Measurements from ENCODE around the gene LIPA.
A peak's percentile ranks its signal among the peaks of the same experiment; 100 is the strongest.
"Not testable (repeated sequence)": the region's sequence is repeated elsewhere in the genome, so short reads cannot be mapped to it uniquely, and the experiment has no call there.

The LIPA gene

DNA sequence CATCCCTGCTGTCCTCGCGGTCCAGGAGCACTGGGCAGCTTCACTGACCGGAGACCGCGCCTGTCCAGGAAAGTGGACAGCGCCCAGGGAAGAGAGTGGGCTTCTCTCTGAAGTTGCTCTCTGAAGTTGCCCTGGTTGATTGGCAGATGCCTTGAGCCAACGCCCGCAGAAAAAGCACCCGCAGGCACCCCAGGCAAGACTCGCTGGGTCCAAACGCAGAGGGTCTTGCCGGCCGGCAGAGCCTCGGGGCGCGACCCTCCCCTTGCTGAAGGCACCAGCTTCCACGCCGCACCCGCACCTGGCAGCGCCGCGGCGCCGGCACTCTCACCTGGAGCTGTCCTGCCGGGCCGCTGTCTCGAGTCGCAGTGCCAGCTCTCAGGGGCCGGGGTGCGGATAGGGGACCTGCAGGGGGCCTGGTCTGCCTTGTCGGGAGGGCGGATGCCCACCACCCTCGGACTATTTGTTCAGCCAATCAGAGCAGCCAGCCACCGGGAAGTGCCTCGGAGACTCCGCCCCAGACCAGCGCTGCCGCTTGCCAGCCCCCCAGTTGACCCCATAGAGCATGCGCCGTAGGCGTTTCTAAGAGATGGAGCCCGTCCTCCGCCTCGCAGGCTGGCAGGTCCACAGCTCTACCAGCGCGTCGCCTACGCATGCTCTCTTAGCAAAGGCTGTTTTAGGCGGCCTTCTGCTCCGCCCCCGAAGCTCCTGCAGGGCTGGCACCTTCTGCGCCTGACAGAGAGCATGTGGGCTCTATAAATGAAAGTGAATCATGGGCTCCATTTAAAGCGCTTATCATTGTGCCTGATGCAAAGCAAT lies at the start of gene LIPA:
TSS of gene LIPA (minus strand) at position 367 of the 816 bp plus-strand sequence. CDS start 4,127 bp downstream, outside the sequence.
- no peaks in the 10 kb centered on the region for H3K36me3 ChIP-seq (ENCODE audit: control insufficient read depth, insufficient read depth, low read length)
- H3K27me3 ChIP-seq (ENCODE audit: control insufficient read depth, insufficient read depth, low read length) = peaks cover 6% of the 10 kb centered on the region; the same call in 1 of the 2 replicates
- 0 out of 2 replicates have a peak, but pooled peaks cover 3% of the 10 kb centered on the region for H3K4me1 ChIP-seq (ENCODE audit: control insufficient read depth, insufficient read depth, low read length)
- H3K27ac ChIP-seq (ENCODE audit: low read depth, low read length) = no peak within 1 kb of the TSS
- peak within 1 kb of the TSS; percentile 80 for H3K4me3 ChIP-seq (ENCODE audit: low read depth, low read length)
- peaks cover 24% of the 10 kb centered on the region for H3K9me3 ChIP-seq (ENCODE audit: control insufficient read depth, insufficient read depth, low read depth, low read length)
- peak within 1 kb of the TSS; percentile 51 for H3K9ac ChIP-seq (ENCODE audit: low read length)

DNA sequence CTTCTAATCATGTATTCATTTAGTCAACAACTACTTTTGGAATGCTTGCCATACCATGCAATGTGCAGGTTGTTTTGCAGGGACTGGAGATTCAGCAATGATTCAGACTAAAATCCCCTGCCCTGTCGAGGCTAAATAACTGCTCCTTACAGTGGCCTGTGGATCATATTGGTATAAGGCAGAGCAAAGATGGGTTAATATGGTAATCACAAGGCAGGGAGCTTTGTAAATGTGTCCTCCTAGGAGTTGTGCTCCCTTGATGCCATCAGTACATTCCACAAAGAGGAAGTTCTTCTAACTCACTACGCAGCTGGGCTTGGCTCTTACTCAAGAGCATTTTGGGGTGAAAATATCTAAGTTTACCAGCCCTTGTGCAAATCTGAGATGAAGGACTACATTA lies 49.7 kb upstream of the LIPA start:
- Histone ChIP-seq H3K36me3 (ENCODE audit: control insufficient read depth, insufficient read depth, low read length) (no peaks in the 10 kb centered on the region; the same call in 1 of the 2 replicates), H3K4me3 (ENCODE audit: low read depth, low read length) (no peak overlapping the region), H3K27me3 (ENCODE audit: control insufficient read depth, insufficient read depth, low read length) (no peaks in the 10 kb centered on the region), H3K9me3 (ENCODE audit: control insufficient read depth, insufficient read depth, low read depth, low read length) (no peaks in the 10 kb centered on the region), H3K27ac (ENCODE audit: low read depth, low read length) (no peak overlapping the region), H3K4me1 (ENCODE audit: control insufficient read depth, insufficient read depth, low read length) (peaks cover 12% of the 10 kb centered on the region), H3K9ac (ENCODE audit: low read length) (no peak overlapping the region)

DNA sequence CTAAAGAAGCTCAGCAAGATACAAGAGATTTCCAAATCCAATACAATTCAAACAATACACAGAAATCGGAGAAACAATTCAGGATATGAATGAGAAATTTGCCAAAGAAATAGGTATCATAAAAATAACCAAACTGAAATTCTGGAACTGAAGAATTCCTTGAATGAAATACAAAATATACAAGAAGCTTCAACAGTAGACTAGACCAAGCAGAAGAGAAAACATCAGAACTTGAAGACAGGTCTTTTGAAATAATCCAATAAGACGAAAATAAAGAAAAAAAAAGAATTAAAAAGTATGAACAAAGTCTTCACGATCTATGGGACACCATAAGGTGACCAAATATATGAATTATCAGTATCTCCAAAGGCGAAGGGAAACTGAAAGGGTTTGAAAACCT lies 47.5 kb upstream of the LIPA start:
- H3K4me1 ChIP-seq (ENCODE audit: control insufficient read depth, insufficient read depth, low read length) = peaks cover 12% of the 10 kb centered on the region
- H3K36me3 ChIP-seq (ENCODE audit: control insufficient read depth, insufficient read depth, low read length) = peaks cover under 1% of the 10 kb centered on the region; the same call in 1 of the 2 replicates
- H3K27ac ChIP-seq (ENCODE audit: low read depth, low read length) = no peak overlapping the region
- H3K4me3 ChIP-seq (ENCODE audit: low read depth, low read length) = no peak overlapping the region
- H3K27me3 ChIP-seq (ENCODE audit: control insufficient read depth, insufficient read depth, low read length) = no peaks in the 10 kb centered on the region
- H3K9me3 ChIP-seq (ENCODE audit: control insufficient read depth, insufficient read depth, low read depth, low read length) = no peaks in the 10 kb centered on the region
- H3K9ac ChIP-seq (ENCODE audit: low read length) = no peak overlapping the region

DNA sequence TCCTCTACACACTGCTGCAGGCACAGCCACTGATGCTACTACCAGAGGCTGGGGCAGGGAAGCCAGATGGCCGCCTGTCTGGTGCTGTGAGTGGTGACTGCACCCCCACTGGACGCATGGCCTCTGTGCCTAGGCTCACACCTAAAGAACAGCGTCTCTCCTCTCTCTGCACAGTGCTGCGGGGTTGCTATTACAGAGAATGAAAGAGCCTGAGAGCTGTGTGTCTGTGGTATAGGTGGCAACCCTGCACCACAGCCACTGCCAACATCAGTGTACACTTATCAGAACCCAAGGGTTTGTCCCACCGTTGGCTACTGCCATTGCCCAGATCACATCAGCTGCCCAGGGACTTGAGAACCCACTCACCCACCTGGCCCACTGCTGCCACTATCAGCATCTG lies 46.2 kb upstream of the LIPA start:
- no peaks in the 10 kb centered on the region for H3K27me3 ChIP-seq (ENCODE audit: control insufficient read depth, insufficient read depth, low read length)
- H3K4me1 ChIP-seq (ENCODE audit: control insufficient read depth, insufficient read depth, low read length) = peaks cover 12% of the 10 kb centered on the region
- H3K27ac ChIP-seq (ENCODE audit: low read depth, low read length) = no peak overlapping the region
- no peaks in the 10 kb centered on the region for H3K9me3 ChIP-seq (ENCODE audit: control insufficient read depth, insufficient read depth, low read depth, low read length)
- no peak overlapping the region for H3K9ac ChIP-seq (ENCODE audit: low read length)
- H3K4me3 ChIP-seq (ENCODE audit: low read depth, low read length) = no peak overlapping the region
- H3K36me3 ChIP-seq (ENCODE audit: control insufficient read depth, insufficient read depth, low read length) = peaks cover 9% of the 10 kb centered on the region; the same call in 1 of the 2 replicates

- H3K9ac ChIP-seq (ENCODE audit: low read length) = no peak overlapping the region
- peaks cover 13% of the 10 kb centered on the region; the same call in 1 of the 2 replicates for H3K36me3 ChIP-seq (ENCODE audit: control insufficient read depth, insufficient read depth, low read length)
- no peaks in the 10 kb centered on the region for H3K9me3 ChIP-seq (ENCODE audit: control insufficient read depth, insufficient read depth, low read depth, low read length)
- peaks cover 12% of the 10 kb centered on the region for H3K4me1 ChIP-seq (ENCODE audit: control insufficient read depth, insufficient read depth, low read length)
- no peak overlapping the region for H3K4me3 ChIP-seq (ENCODE audit: low read depth, low read length)
- no peak overlapping the region for H3K27ac ChIP-seq (ENCODE audit: low read depth, low read length)
- H3K27me3 ChIP-seq (ENCODE audit: control insufficient read depth, insufficient read depth, low read length) = no peaks in the 10 kb centered on the region
Observed at GRCh38 chr10:89297356-89297755, 45.8 kb upstream of the LIPA start.

- no peak overlapping the region for H3K9ac ChIP-seq (ENCODE audit: low read length)
- no peaks in the 10 kb centered on the region for H3K27me3 ChIP-seq (ENCODE audit: control insufficient read depth, insufficient read depth, low read length)
- no peaks in the 10 kb centered on the region for H3K9me3 ChIP-seq (ENCODE audit: control insufficient read depth, insufficient read depth, low read depth, low read length)
- H3K4me1 ChIP-seq (ENCODE audit: control insufficient read depth, insufficient read depth, low read length) = peaks cover 2% of the 10 kb centered on the region; the same call in 1 of the 2 replicates
- H3K27ac ChIP-seq (ENCODE audit: low read depth, low read length) = no peak overlapping the region
- peaks cover 23% of the 10 kb centered on the region; the same call in 1 of the 2 replicates for H3K36me3 ChIP-seq (ENCODE audit: control insufficient read depth, insufficient read depth, low read length)
- no peak overlapping the region for H3K4me3 ChIP-seq (ENCODE audit: low read depth, low read length)
Observed at GRCh38 chr10:89296220-89296648, 44.7 kb upstream of the LIPA start.

- Histone ChIP-seq H3K4me3 (ENCODE audit: low read depth, low read length) (no peak overlapping the region), H3K27me3 (ENCODE audit: control insufficient read depth, insufficient read depth, low read length) (no peaks in the 10 kb centered on the region), H3K9me3 (ENCODE audit: control insufficient read depth, insufficient read depth, low read depth, low read length) (no peaks in the 10 kb centered on the region), H3K9ac (ENCODE audit: low read length) (no peak overlapping the region), H3K4me1 (ENCODE audit: control insufficient read depth, insufficient read depth, low read length) (no peaks in the 10 kb centered on the region), H3K36me3 (ENCODE audit: control insufficient read depth, insufficient read depth, low read length) (peaks cover 25% of the 10 kb centered on the region; the same call in 1 of the 2 replicates), H3K27ac (ENCODE audit: low read depth, low read length) (no peak overlapping the region)
Observed at GRCh38 chr10:89295597-89295996, 44.0 kb upstream of the LIPA start.

DNA sequence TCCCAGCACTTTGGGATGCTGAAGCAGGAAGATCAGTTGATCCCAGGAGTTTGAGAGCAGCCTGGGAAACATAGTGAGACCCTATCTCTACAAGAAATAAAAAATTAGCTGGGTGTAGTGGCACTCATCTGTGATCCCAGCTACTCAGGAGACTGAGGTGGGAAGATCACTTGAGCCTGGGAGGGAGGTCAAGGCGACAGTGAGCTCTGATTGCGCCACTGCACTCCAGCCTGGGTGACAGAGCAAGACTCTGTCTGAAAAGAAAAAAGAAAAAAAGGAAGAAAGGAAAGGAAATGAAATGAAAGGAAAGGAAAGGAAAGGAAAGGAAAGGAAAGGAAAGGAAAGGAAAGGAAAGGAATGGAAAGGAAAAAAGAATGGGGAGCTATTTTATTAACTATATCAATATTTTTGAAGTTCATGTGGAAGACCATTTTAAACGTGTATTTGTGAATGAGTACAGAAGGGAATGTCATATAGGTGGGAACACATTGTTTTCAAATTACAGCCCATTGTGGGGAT lies 43.2 kb upstream of the LIPA start:
- Histone ChIP-seq H3K9me3 (ENCODE audit: control insufficient read depth, insufficient read depth, low read depth, low read length) (no peaks in the 10 kb centered on the region), H3K4me1 (ENCODE audit: control insufficient read depth, insufficient read depth, low read length) (no peaks in the 10 kb centered on the region), H3K27ac (ENCODE audit: low read depth, low read length) (no peak overlapping the region), H3K4me3 (ENCODE audit: low read depth, low read length) (no peak overlapping the region), H3K9ac (ENCODE audit: low read length) (no peak overlapping the region), H3K36me3 (ENCODE audit: control insufficient read depth, insufficient read depth, low read length) (peaks cover 28% of the 10 kb centered on the region; the same call in 1 of the 2 replicates), H3K27me3 (ENCODE audit: control insufficient read depth, insufficient read depth, low read length) (no peaks in the 10 kb centered on the region)

DNA sequence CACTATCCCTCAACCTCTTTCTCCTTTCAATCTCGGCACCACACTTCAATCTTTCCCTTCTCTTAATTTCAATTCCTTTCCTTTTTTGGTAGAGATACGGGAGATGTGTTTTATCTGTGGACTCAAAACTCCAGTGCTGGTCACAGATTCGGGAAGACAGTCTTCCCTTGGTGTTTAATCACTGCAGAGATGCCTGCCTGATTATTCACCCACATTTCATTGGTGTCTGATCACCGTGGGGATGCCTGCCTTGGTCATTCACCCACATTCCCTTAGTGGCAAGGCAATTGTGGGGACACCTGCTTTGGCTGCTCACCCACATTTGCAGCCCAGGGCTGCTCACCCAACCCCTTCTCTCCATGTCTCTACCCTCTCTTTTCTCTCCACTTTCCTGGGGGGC lies 33.7 kb upstream of the LIPA start:
- H3K27ac ChIP-seq (ENCODE audit: low read depth, low read length); H3K27me3 ChIP-seq (ENCODE audit: control insufficient read depth, insufficient read depth, low read length): not testable (repeated sequence)
- Histone ChIP-seq H3K9ac (ENCODE audit: low read length) (peak overlapping the region; percentile 78), H3K4me3 (ENCODE audit: low read depth, low read length) (peak overlapping the region; percentile 50; the same call in 1 of the 2 replicates), H3K4me1 (ENCODE audit: control insufficient read depth, insufficient read depth, low read length) (peaks cover 16% of the 10 kb centered on the region), H3K9me3 (ENCODE audit: control insufficient read depth, insufficient read depth, low read depth, low read length) (peaks cover 25% of the 10 kb centered on the region; the same call in 1 of the 2 replicates), H3K36me3 (ENCODE audit: control insufficient read depth, insufficient read depth, low read length) (peaks cover 26% of the 10 kb centered on the region; the same call in 1 of the 2 replicates)

DNA sequence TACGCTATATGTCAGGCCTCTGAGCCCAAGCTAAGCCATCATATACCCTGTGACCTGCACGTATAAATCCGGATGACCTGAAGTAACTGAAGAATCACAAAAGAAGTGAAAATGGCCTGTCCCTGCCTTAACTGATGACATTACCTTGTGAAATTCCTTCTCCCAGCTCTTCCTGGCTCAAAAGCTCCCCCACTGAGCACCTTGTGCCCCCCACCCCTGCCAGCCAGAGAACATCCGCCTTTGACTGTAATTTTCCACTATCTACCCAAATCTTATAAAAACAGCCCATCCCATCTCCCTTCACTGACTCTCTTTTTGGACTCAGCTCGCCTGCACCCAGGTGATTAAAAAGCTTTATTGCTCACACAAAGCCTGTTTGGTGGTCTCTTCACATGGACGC lies 33.1 kb upstream of the LIPA start:
- Histone ChIP-seq H3K4me1 (ENCODE audit: control insufficient read depth, insufficient read depth, low read length) (peaks cover 16% of the 10 kb centered on the region), H3K36me3 (ENCODE audit: control insufficient read depth, insufficient read depth, low read length) (peaks cover 22% of the 10 kb centered on the region; the same call in 1 of the 2 replicates), H3K4me3 (ENCODE audit: low read depth, low read length) (peak overlapping the region; percentile 50; the same call in 1 of the 2 replicates), H3K9ac (ENCODE audit: low read length) (peak overlapping the region; percentile 78), H3K9me3 (ENCODE audit: control insufficient read depth, insufficient read depth, low read depth, low read length) (peaks cover 25% of the 10 kb centered on the region; the same call in 1 of the 2 replicates)
- H3K27ac ChIP-seq (ENCODE audit: low read depth, low read length); H3K27me3 ChIP-seq (ENCODE audit: control insufficient read depth, insufficient read depth, low read length): not testable (repeated sequence)
